ENCODE data around the gene PTPRM. TPM values are rescaled to one million over a fixed set of nuclear protein-coding genes. Genes with fewer than 3 reads are reported as not detected.

Gene PTPRM
- total RNA-seq, 4 donors from 2014 or later, result 62.7 to 94.0 (median 76.0) TPM

- DNase-seq (ENCODE audit: extremely low spot score), result peak; percentile 62
- TF ChIP-seq POLR2AphosphoS5 (IDR thresholded peaks at IDR 0.05) (no peak), EP300 (IDR thresholded peaks at IDR 0.05) (no peak), CTCF (IDR thresholded peaks at IDR 0.05) (no peak), POLR2A (IDR thresholded peaks at IDR 0.05; ENCODE audit: low read depth) (no peak)
- Histone ChIP-seq H3K27ac (replicated peaks in 1 of 4) (no peak overlapping the region), H3K4me1 (peaks cover 44 to 62% (median 53%) of the 10 kb centered on the region in 4 donors), H3K9me3 (no peaks in the 10 kb centered on the region), H3K36me3 (no peaks in the 10 kb centered on the region), H3K4me3 (no peak overlapping the region), H3K27me3 (no peaks in the 10 kb centered on the region)
- 87% methylated on average over 7 of the region's 9 CpGs for WGBS
- intact Hi-C loops (cut with DNase I), result no loop called here
These were observed 48.7 kb downstream of the PTPRM start for GRCh38 chr18:7615840-7616239.

- peak overlapping the region in 1 of 4 donors; percentile 4 for H3K27ac ChIP-seq (replicated peaks in 1 of 4)
- peaks cover 44 to 62% (median 51%) of the 10 kb centered on the region in 4 donors for H3K4me1 ChIP-seq
- intact Hi-C loops (cut with DNase I), result no loop called here
- H3K36me3 ChIP-seq, result no peaks in the 10 kb centered on the region
- TF ChIP-seq POLR2A (IDR thresholded peaks at IDR 0.05; ENCODE audit: low read depth) (no peak), EP300 (IDR thresholded peaks at IDR 0.05) (no peak), POLR2AphosphoS5 (IDR thresholded peaks at IDR 0.05) (no peak), CTCF (IDR thresholded peaks at IDR 0.05) (no peak)
- DNase-seq (ENCODE audit: extremely low spot score), result peak; percentile 77
- WGBS, result 55% methylated on average over 4 of the region's 4 CpGs
- no peaks in the 10 kb centered on the region for H3K9me3 ChIP-seq
- no peak overlapping the region for H3K4me3 ChIP-seq
- H3K27me3 ChIP-seq, result no peaks in the 10 kb centered on the region
These were observed 49.5 kb downstream of the PTPRM start for GRCh38 chr18:7616661-7617060.

GRCh38 chr18:7617738-7618422 is 50.8 kb downstream of the PTPRM start:
- Histone ChIP-seq H3K27ac (replicated peaks in 1 of 4) (peak overlapping the region; percentile 21 to 59 (median 36)), H3K4me1 (peaks cover 53 to 68% (median 58%) of the 10 kb centered on the region in 4 donors), H3K27me3 (no peaks in the 10 kb centered on the region), H3K36me3 (no peaks in the 10 kb centered on the region), H3K4me3 (peak overlapping the region; percentile 12 to 30 (median 16)), H3K9me3 (no peaks in the 10 kb centered on the region)
- peak; percentile 92 for DNase-seq (ENCODE audit: extremely low spot score)
- WGBS, result 47% methylated on average over 7 of the region's 7 CpGs
- intact Hi-C loops (cut with DNase I), result no loop called here
- TF ChIP-seq POLR2A (IDR thresholded peaks at IDR 0.05; ENCODE audit: low read depth), result no peak
- no peak for TF ChIP-seq EP300 (IDR thresholded peaks at IDR 0.05)
- no peak for TF ChIP-seq POLR2AphosphoS5 (IDR thresholded peaks at IDR 0.05)
- no peak for TF ChIP-seq CTCF (IDR thresholded peaks at IDR 0.05)

- Histone ChIP-seq H3K27me3 (no peaks in the 10 kb centered on the region), H3K36me3 (no peaks in the 10 kb centered on the region), H3K4me1 (peaks cover 58 to 72% (median 62%) of the 10 kb centered on the region in 4 donors), H3K27ac (replicated peaks in 1 of 4) (no peak overlapping the region), H3K4me3 (no peak overlapping the region), H3K9me3 (no peaks in the 10 kb centered on the region)
- no peak for TF ChIP-seq POLR2A (IDR thresholded peaks at IDR 0.05; ENCODE audit: low read depth)
- TF ChIP-seq CTCF (IDR thresholded peaks at IDR 0.05), result no peak
- no peak for TF ChIP-seq EP300 (IDR thresholded peaks at IDR 0.05)
- no peak for TF ChIP-seq POLR2AphosphoS5 (IDR thresholded peaks at IDR 0.05)
- peak; percentile 83 for DNase-seq (ENCODE audit: extremely low spot score)
- intact Hi-C loops (cut with DNase I), result no loop called here
- 75% methylated on average over 3 of the region's 3 CpGs for WGBS
These were observed 51.9 kb downstream of the PTPRM start for GRCh38 chr18:7618891-7619442.

Data from esophagus muscularis mucosa (tissue), 4 donors.